ENCODE results near the gene SLC5A12.

DNA sequence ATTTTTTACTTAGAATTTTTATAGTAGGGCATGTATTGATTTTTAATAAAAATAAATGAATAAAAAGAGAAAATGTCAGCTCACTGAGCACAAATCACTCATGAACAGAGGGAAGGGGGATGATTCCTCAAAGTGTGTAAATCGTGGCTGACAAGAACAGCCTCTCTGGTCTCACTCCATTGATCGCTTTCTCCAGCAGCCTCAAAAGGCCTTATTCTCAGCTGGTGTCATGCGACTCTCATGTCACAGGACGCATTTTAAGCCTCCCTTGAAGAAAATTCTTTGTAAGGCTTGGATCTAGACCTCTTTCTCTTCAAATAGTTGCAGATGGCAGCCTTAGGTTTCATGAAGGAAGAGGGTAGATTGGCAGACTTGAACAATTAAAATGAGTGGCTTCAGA, 33.9 kb upstream of the SLC5A12 start:
- no peak for TF ChIP-seq POLR2A (IDR thresholded peaks at IDR 0.05; ENCODE audit: extremely low read depth, insufficient read length)
- TF ChIP-seq, protein P1, sequence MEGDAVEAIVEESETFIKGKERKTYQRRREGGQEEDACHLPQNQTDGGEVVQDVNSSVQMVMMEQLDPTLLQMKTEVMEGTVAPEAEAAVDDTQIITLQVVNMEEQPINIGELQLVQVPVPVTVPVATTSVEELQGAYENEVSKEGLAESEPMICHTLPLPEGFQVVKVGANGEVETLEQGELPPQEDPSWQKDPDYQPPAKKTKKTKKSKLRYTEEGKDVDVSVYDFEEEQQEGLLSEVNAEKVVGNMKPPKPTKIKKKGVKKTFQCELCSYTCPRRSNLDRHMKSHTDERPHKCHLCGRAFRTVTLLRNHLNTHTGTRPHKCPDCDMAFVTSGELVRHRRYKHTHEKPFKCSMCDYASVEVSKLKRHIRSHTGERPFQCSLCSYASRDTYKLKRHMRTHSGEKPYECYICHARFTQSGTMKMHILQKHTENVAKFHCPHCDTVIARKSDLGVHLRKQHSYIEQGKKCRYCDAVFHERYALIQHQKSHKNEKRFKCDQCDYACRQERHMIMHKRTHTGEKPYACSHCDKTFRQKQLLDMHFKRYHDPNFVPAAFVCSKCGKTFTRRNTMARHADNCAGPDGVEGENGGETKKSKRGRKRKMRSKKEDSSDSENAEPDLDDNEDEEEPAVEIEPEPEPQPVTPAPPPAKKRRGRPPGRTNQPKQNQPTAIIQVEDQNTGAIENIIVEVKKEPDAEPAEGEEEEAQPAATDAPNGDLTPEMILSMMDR (IDR thresholded peaks at IDR 0.05; ENCODE audit: low read depth, low read length): no peak

Measured in NB4 (cell line).